ENCODE data around the gene CLDN6.

Gene CLDN6

DNA sequence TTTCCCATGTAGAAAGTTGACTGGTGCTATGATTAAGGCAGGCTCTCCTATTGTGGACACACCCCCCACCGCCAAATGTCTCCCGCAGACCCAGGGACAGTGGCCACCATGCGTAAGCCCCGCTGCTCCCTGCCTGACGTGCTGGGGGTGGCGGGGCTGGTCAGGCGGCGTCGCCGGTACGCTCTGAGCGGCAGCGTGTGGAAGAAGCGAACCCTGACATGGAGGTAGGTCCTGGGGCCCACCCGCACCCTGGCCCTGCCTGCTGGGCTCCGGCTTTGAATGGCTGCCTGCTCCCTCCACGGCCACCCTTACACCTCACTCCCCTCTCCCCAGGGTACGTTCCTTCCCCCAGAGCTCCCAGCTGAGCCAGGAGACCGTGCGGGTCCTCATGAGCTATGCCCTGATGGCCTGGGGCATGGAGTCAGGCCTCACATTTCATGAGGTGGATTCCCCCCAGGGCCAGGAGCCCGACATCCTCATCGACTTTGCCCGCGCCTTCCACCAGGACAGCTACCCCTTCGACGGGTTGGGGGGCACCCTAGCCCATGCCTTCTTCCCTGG lies 32.0 kb upstream of the CLDN6 start:
- DNase-seq (ENCODE audit: low read depth) = no peak
- no peak for TF ChIP-seq CTCF (IDR thresholded peaks at IDR 0.05; ENCODE audit: insufficient read depth, low read depth, low read length, missing control alignments)
- no peak overlapping the region for H3K4me3 ChIP-seq (ENCODE audit: low read depth, low read length)

- no peak overlapping the region for H3K4me3 ChIP-seq (ENCODE audit: low read depth, low read length)
- TF ChIP-seq CTCF (IDR thresholded peaks at IDR 0.05; ENCODE audit: insufficient read depth, low read depth, low read length, missing control alignments) = no peak
- no peak for DNase-seq (ENCODE audit: low read depth)
Measured at GRCh38 chr16:3047387-3047720, 29.4 kb upstream of the CLDN6 start.

GRCh38 chr16:3046641-3047386 lies 28.8 kb upstream of the CLDN6 start:
- H3K4me3 ChIP-seq (ENCODE audit: low read depth, low read length) = no peak overlapping the region
- no peak for DNase-seq (ENCODE audit: low read depth)
- no peak for TF ChIP-seq CTCF (IDR thresholded peaks at IDR 0.05; ENCODE audit: insufficient read depth, low read depth, low read length, missing control alignments)

GRCh38 chr16:3045758-3046640 lies 28.0 kb upstream of the CLDN6 start, which contains the start of gene MMP25:
Gene MMP25, plus strand, starts transcription at chr16:3046561. Its CDS starts 357 bp downstream, at chr16:3046918.
- no peak for DNase-seq (ENCODE audit: low read depth)
- TF ChIP-seq CTCF (IDR thresholded peaks at IDR 0.05; ENCODE audit: insufficient read depth, low read depth, low read length, missing control alignments) = no peak
- H3K4me3 ChIP-seq (ENCODE audit: low read depth, low read length) = peak within 1 kb of the TSS; percentile 45

DNA sequence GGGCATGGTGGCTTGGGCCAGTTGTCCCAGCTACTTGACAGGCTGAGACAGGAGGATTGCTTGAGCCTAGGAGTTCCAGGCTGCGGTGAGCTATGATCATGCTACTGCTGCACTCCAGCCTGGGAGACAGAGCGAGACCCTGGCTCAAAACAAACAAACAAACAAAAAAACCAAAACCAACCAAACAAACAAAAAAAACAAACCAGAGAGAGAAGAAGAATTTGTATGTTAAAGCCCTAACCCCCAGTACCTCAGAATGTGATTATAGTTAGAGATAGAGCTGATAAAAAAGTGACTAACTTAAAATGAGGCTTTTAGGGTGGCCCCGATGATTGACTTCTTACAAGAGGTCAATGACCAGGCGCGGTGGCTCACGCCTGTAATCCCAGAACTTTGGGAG lies 26.7 kb upstream of the CLDN6 start:
- no peak for TF ChIP-seq CTCF (IDR thresholded peaks at IDR 0.05; ENCODE audit: insufficient read depth, low read depth, low read length, missing control alignments)
- no peak overlapping the region for H3K4me3 ChIP-seq (ENCODE audit: low read depth, low read length)

GRCh38 chr16:3042376-3042775 lies 24.4 kb upstream of the CLDN6 start:
- DNase-seq (ENCODE audit: low read depth) = no peak
- no peak overlapping the region for H3K4me3 ChIP-seq (ENCODE audit: low read depth, low read length)
- TF ChIP-seq CTCF (IDR thresholded peaks at IDR 0.05; ENCODE audit: insufficient read depth, low read depth, low read length, missing control alignments) = no peak

More for the DNA sequence above, 26.7 kb upstream of the CLDN6 start:
- DNase-seq (ENCODE audit: low read depth) = no peak
